ENCODE results near the gene MYO5C. TPM values are rescaled to one million over a fixed set of nuclear protein-coding genes. Genes with fewer than 3 reads are reported as not detected.

MYO5C gene
- polyA plus RNA-seq, 1 donor (not counting 4 experiments of a cell fraction or from before 2014, with no cell fraction given) = 0.16 TPM

DNA sequence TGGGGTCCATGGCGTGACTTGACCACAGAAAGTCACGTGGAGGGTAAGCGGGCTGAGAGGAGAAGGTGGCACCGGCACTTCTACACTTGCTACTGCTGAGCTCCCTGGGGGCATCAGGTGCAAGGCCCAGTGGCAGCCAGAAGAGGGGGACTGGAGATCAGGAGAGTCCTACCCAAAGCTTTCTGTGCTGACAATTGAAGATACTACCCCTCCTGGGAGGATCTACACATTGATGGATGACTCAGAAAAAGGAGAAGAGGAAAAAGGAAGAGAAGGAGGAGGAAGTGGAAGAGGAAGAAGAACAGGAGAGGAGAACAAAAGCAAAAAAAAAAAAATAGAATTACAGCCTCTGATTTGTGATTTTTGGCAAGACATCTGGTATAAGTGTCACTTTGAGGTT is 41.2 kb downstream of the MYO5C start:
- dilution Hi-C loops (cut with MboI; ENCODE audit: extremely low pct_ligation_motif_present, low sequenced_read_pairs) = no loop called here
- FAIRE-seq = no peak

DNA sequence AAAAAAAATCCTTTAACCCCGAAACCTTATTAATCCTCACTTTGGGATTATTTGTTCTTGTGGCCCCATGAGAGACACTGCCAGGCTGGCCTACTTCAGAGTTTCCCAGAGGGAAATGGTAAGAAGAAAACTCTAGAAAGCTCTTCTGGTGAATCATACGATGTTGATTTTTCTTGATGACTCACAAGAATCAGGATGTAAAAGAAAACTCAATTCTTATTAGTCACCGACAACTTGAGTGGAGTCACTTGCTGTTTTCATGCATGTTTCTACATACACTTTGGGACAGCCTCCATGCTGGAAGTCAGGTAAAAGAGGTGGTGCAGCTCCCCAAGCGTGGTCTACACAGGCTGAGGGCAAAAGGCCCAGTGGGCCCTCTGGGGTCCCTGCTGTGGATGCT is 42.8 kb downstream of the MYO5C start:
- FAIRE-seq = peak; percentile 46
- H3K4me3 ChIP-seq (ENCODE audit: control insufficient read depth in 2 of 3, extremely low read depth in 1 of 3, insufficient read depth in 2 of 3, low read depth in 1 of 3, low read length in 3 of 3) = no peak overlapping the region
- dilution Hi-C loops (cut with MboI; ENCODE audit: extremely low pct_ligation_motif_present, low sequenced_read_pairs) = no loop called here

More for the DNA sequence above, 41.2 kb downstream of the MYO5C start:
- DNase-seq (ENCODE audit: low read depth, low spot score) = no peak
- no peak overlapping the region for H3K4me2 ChIP-seq (ENCODE audit: control insufficient read depth, extremely low read depth, insufficient read depth, low read depth, low read length)
- no peak overlapping the region for H3K9ac ChIP-seq (ENCODE audit: control insufficient read depth, extremely low read depth, insufficient read depth, low read length)
- H3K9me3 ChIP-seq (ENCODE audit: control insufficient read depth, low read depth, low read length) = no peaks in the 10 kb centered on the region
- no peaks in the 10 kb centered on the region for H3K79me2 ChIP-seq (ENCODE audit: control insufficient read depth, insufficient read depth, low read length)
- H3K27me3 ChIP-seq (ENCODE audit: control insufficient read depth, extremely low read depth, insufficient read depth, low read length) = no peaks in the 10 kb centered on the region
- peak overlapping the region; percentile 44 for H3K27ac ChIP-seq (ENCODE audit: control insufficient read depth, insufficient read depth, low read length)
- H3K36me3 ChIP-seq (ENCODE audit: control insufficient read depth in 2 of 2, extremely low read depth in 1 of 2, insufficient read depth in 2 of 2, low read length in 2 of 2) = no peaks in the 10 kb centered on the region
- H4K20me1 ChIP-seq (ENCODE audit: control insufficient read depth, extremely low read depth, insufficient read depth, low read length) = no peaks in the 10 kb centered on the region
- peaks cover 20% of the 10 kb centered on the region for H3K4me1 ChIP-seq (ENCODE audit: control insufficient read depth, extremely low read depth, insufficient read depth, low read length)
- TF ChIP-seq EZH2 (IDR thresholded peaks at IDR 0.05; ENCODE audit: low read length) = no peak
- TF ChIP-seq, protein P1, sequence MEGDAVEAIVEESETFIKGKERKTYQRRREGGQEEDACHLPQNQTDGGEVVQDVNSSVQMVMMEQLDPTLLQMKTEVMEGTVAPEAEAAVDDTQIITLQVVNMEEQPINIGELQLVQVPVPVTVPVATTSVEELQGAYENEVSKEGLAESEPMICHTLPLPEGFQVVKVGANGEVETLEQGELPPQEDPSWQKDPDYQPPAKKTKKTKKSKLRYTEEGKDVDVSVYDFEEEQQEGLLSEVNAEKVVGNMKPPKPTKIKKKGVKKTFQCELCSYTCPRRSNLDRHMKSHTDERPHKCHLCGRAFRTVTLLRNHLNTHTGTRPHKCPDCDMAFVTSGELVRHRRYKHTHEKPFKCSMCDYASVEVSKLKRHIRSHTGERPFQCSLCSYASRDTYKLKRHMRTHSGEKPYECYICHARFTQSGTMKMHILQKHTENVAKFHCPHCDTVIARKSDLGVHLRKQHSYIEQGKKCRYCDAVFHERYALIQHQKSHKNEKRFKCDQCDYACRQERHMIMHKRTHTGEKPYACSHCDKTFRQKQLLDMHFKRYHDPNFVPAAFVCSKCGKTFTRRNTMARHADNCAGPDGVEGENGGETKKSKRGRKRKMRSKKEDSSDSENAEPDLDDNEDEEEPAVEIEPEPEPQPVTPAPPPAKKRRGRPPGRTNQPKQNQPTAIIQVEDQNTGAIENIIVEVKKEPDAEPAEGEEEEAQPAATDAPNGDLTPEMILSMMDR (optimal IDR thresholded peaks at IDR 0.05 in 1 of 3, IDR thresholded peaks at IDR 0.05 in 1 of 3, conservative IDR thresholded peaks at IDR 0.05 in 1 of 3; ENCODE audit: extremely low read depth in 1 of 3, insufficient read depth in 2 of 3, low read length in 3 of 3) = peak in 2 of 3 experiments; percentile 29 to 31
- no peak overlapping the region for H3K4me3 ChIP-seq (ENCODE audit: control insufficient read depth in 2 of 3, extremely low read depth in 1 of 3, insufficient read depth in 2 of 3, low read depth in 1 of 3, low read length in 3 of 3)
- no peak overlapping the region for H2AFZ ChIP-seq (ENCODE audit: control insufficient read depth, low read length)
- H3K9me1 ChIP-seq (ENCODE audit: control insufficient read depth, extremely low read depth, insufficient read depth, low read length) = no peaks in the 10 kb centered on the region

More for the DNA sequence above, 42.8 kb downstream of the MYO5C start:
- Histone ChIP-seq H3K79me2 (ENCODE audit: control insufficient read depth, insufficient read depth, low read length) (no peaks in the 10 kb centered on the region), H3K9me1 (ENCODE audit: control insufficient read depth, extremely low read depth, insufficient read depth, low read length) (no peaks in the 10 kb centered on the region), H2AFZ (ENCODE audit: control insufficient read depth, low read length) (no peak overlapping the region), H3K36me3 (ENCODE audit: control insufficient read depth in 2 of 2, extremely low read depth in 1 of 2, insufficient read depth in 2 of 2, low read length in 2 of 2) (no peaks in the 10 kb centered on the region), H3K27me3 (ENCODE audit: control insufficient read depth, extremely low read depth, insufficient read depth, low read length) (no peaks in the 10 kb centered on the region), H4K20me1 (ENCODE audit: control insufficient read depth, extremely low read depth, insufficient read depth, low read length) (no peaks in the 10 kb centered on the region), H3K9me3 (ENCODE audit: control insufficient read depth, low read depth, low read length) (no peaks in the 10 kb centered on the region), H3K4me1 (ENCODE audit: control insufficient read depth, extremely low read depth, insufficient read depth, low read length) (peaks cover 20% of the 10 kb centered on the region), H3K27ac (ENCODE audit: control insufficient read depth, insufficient read depth, low read length) (peak overlapping the region; percentile 32), H3K4me2 (ENCODE audit: control insufficient read depth, extremely low read depth, insufficient read depth, low read depth, low read length) (peak overlapping the region; percentile 46), H3K9ac (ENCODE audit: control insufficient read depth, extremely low read depth, insufficient read depth, low read length) (no peak overlapping the region)
- peak; percentile 67 for DNase-seq (ENCODE audit: low read depth, low spot score)
- TF ChIP-seq EZH2 (IDR thresholded peaks at IDR 0.05; ENCODE audit: low read length) = no peak
- TF ChIP-seq, protein P1 (optimal IDR thresholded peaks at IDR 0.05 in 1 of 3, IDR thresholded peaks at IDR 0.05 in 1 of 3, conservative IDR thresholded peaks at IDR 0.05 in 1 of 3; ENCODE audit: extremely low read depth in 1 of 3, insufficient read depth in 2 of 3, low read length in 3 of 3) = no peak

Data from keratinocyte (primary cell).